Activated naive CD8-positive, alpha-beta T cell treated with anti-CD3 and anti-CD28 coated beads, Interleukin-2, amount 50 U/mL, for 24 hours (primary cell): ENCODE measurements around the gene CCDC24.
A peak's percentile ranks its signal among the peaks of the same experiment; 100 is the strongest.

Experiments used
- ATAC-seq: fragments of 150-1000 bp; cut with Tn5 transposase; one replicate; pipeline ENCODE4 v1.10.0; 2021
- DNase-seq: peaks from one replicate; pipeline ENCODE4 v3.0.0; 2021
- H3K27ac Mint-ChIP-seq: one replicate; pipeline ENCODE4 v1.8.0; 2021; ENCODE audit warnings: mild to moderate bottlenecking, mixed read lengths
- H3K27me3 Mint-ChIP-seq: one replicate; pipeline ENCODE4 v1.8.0; 2021; ENCODE audit warnings: mixed read lengths
- H3K36me3 Mint-ChIP-seq: one replicate; pipeline ENCODE4 v1.8.0; 2021; ENCODE audit warnings: low read depth, mixed read lengths
- H3K4me1 Mint-ChIP-seq: one replicate; pipeline ENCODE4 v1.8.0; 2021; ENCODE audit warnings: mixed read lengths
- H3K4me3 Mint-ChIP-seq: one replicate; pipeline ENCODE4 v1.8.0; 2021; ENCODE audit warnings: mild to moderate bottlenecking, moderate library complexity, mixed read lengths
- H3K9me3 Mint-ChIP-seq: one replicate; pipeline ENCODE4 v1.8.0; 2021; ENCODE audit warnings: mixed read lengths

The CCDC24 gene

GRCh38 chr1:44015206-44015605 lies 23.8 kb downstream of the CCDC24 start:
- Mint-ChIP-seq H3K9me3 (no peaks in the 10 kb centered on the region), H3K27me3 (no peaks in the 10 kb centered on the region), H3K36me3 (no peaks in the 10 kb centered on the region), H3K27ac (no peak overlapping the region), H3K4me1 (peaks cover 11% of the 10 kb centered on the region), H3K4me3 (no peak overlapping the region)
- DNase-seq = no peak
- ATAC-seq = no peak

- H3K27ac Mint-ChIP-seq = no peak overlapping the region
- no peaks in the 10 kb centered on the region for H3K36me3 Mint-ChIP-seq
- H3K4me3 Mint-ChIP-seq = no peak overlapping the region
- H3K4me1 Mint-ChIP-seq = peaks cover 11% of the 10 kb centered on the region
- ATAC-seq (peak; percentile 22), DNase-seq (no peak)
- H3K27me3 Mint-ChIP-seq = no peaks in the 10 kb centered on the region
- no peaks in the 10 kb centered on the region for H3K9me3 Mint-ChIP-seq
Observed at GRCh38 chr1:44016041-44016889, 24.9 kb downstream of the CCDC24 start.

- Mint-ChIP-seq H3K27me3 (no peaks in the 10 kb centered on the region), H3K4me3 (no peak overlapping the region), H3K27ac (no peak overlapping the region), H3K36me3 (peaks cover 3% of the 10 kb centered on the region), H3K9me3 (no peaks in the 10 kb centered on the region), H3K4me1 (peaks cover 11% of the 10 kb centered on the region)
- no peak for ATAC-seq
- no peak for DNase-seq
Observed at GRCh38 chr1:44016890-44017400, 25.5 kb downstream of the CCDC24 start.

GRCh38 chr1:44019466-44019948 lies 28.1 kb downstream of the CCDC24 start:
- H3K4me1 Mint-ChIP-seq = no peaks in the 10 kb centered on the region
- ATAC-seq = no peak
- peaks cover 7% of the 10 kb centered on the region for H3K36me3 Mint-ChIP-seq
- no peaks in the 10 kb centered on the region for H3K27me3 Mint-ChIP-seq
- no peaks in the 10 kb centered on the region for H3K9me3 Mint-ChIP-seq
- DNase-seq = no peak
- H3K4me3 Mint-ChIP-seq = no peak overlapping the region
- no peak overlapping the region for H3K27ac Mint-ChIP-seq

- no peak for ATAC-seq
- H3K9me3 Mint-ChIP-seq = no peaks in the 10 kb centered on the region
- no peak overlapping the region for H3K27ac Mint-ChIP-seq
- no peaks in the 10 kb centered on the region for H3K27me3 Mint-ChIP-seq
- peaks cover 9% of the 10 kb centered on the region for H3K36me3 Mint-ChIP-seq
- no peaks in the 10 kb centered on the region for H3K4me1 Mint-ChIP-seq
- DNase-seq = no peak
- H3K4me3 Mint-ChIP-seq = no peak overlapping the region
Observed at GRCh38 chr1:44020464-44020863, 29.1 kb downstream of the CCDC24 start.

- DNase-seq = no peak
- peaks cover 9% of the 10 kb centered on the region for H3K36me3 Mint-ChIP-seq
- H3K4me1 Mint-ChIP-seq = no peaks in the 10 kb centered on the region
- no peak overlapping the region for H3K4me3 Mint-ChIP-seq
- no peaks in the 10 kb centered on the region for H3K27me3 Mint-ChIP-seq
- no peak overlapping the region for H3K27ac Mint-ChIP-seq
- no peaks in the 10 kb centered on the region for H3K9me3 Mint-ChIP-seq
- ATAC-seq = no peak
Observed at GRCh38 chr1:44021156-44021555, 29.8 kb downstream of the CCDC24 start.

GRCh38 chr1:44021581-44022321 lies 30.4 kb downstream of the CCDC24 start:
- ATAC-seq (no peak), DNase-seq (no peak)
- Mint-ChIP-seq H3K9me3 (no peaks in the 10 kb centered on the region), H3K4me3 (no peak overlapping the region), H3K27me3 (no peaks in the 10 kb centered on the region), H3K4me1 (no peaks in the 10 kb centered on the region), H3K36me3 (peaks cover 9% of the 10 kb centered on the region), H3K27ac (no peak overlapping the region)

GRCh38 chr1:44024031-44024902 lies 32.9 kb downstream of the CCDC24 start:
- Mint-ChIP-seq H3K27ac (no peak overlapping the region), H3K9me3 (no peaks in the 10 kb centered on the region), H3K4me3 (no peak overlapping the region), H3K4me1 (peaks cover 8% of the 10 kb centered on the region), H3K36me3 (peaks cover 9% of the 10 kb centered on the region), H3K27me3 (no peaks in the 10 kb centered on the region)
- DNase-seq (no peak), ATAC-seq (no peak)

GRCh38 chr1:44024903-44025525 lies 33.6 kb downstream of the CCDC24 start:
- no peaks in the 10 kb centered on the region for H3K27me3 Mint-ChIP-seq
- H3K27ac Mint-ChIP-seq = no peak overlapping the region
- H3K4me1 Mint-ChIP-seq = peaks cover 14% of the 10 kb centered on the region
- H3K4me3 Mint-ChIP-seq = no peak overlapping the region
- H3K9me3 Mint-ChIP-seq = no peaks in the 10 kb centered on the region
- ATAC-seq = no peak
- no peak for DNase-seq
- H3K36me3 Mint-ChIP-seq = peaks cover 9% of the 10 kb centered on the region

- no peak overlapping the region for H3K4me3 Mint-ChIP-seq
- peaks cover 9% of the 10 kb centered on the region for H3K36me3 Mint-ChIP-seq
- DNase-seq (no peak), ATAC-seq (no peak)
- no peaks in the 10 kb centered on the region for H3K27me3 Mint-ChIP-seq
- peaks cover 14% of the 10 kb centered on the region for H3K4me1 Mint-ChIP-seq
- no peaks in the 10 kb centered on the region for H3K9me3 Mint-ChIP-seq
- no peak overlapping the region for H3K27ac Mint-ChIP-seq
Observed at GRCh38 chr1:44025816-44026215, 34.4 kb downstream of the CCDC24 start.

- Mint-ChIP-seq H3K4me1 (peaks cover 16% of the 10 kb centered on the region), H3K27me3 (no peaks in the 10 kb centered on the region), H3K4me3 (no peak overlapping the region), H3K27ac (no peak overlapping the region), H3K9me3 (no peaks in the 10 kb centered on the region), H3K36me3 (peaks cover 6% of the 10 kb centered on the region)
- no peak for ATAC-seq
- DNase-seq = no peak
Observed at GRCh38 chr1:44027320-44027719, 35.9 kb downstream of the CCDC24 start.

GRCh38 chr1:44029260-44029910 lies 38.0 kb downstream of the CCDC24 start:
- peak overlapping the region; percentile 88 for H3K4me3 Mint-ChIP-seq
- DNase-seq (no peak), ATAC-seq (peak; percentile 57)
- peaks cover 16% of the 10 kb centered on the region for H3K4me1 Mint-ChIP-seq
- peaks cover 2% of the 10 kb centered on the region for H3K36me3 Mint-ChIP-seq
- H3K9me3 Mint-ChIP-seq = no peaks in the 10 kb centered on the region
- H3K27ac Mint-ChIP-seq = peak overlapping the region; percentile 90
- no peaks in the 10 kb centered on the region for H3K27me3 Mint-ChIP-seq

GRCh38 chr1:44029911-44030604 lies 38.7 kb downstream of the CCDC24 start:
- H3K36me3 Mint-ChIP-seq = peaks cover under 1% of the 10 kb centered on the region
- peak overlapping the region; percentile 90 for H3K27ac Mint-ChIP-seq
- H3K4me3 Mint-ChIP-seq = peak overlapping the region; percentile 88
- ATAC-seq = peak; percentile 77
- DNase-seq = peak; percentile 89
- H3K4me1 Mint-ChIP-seq = peaks cover 16% of the 10 kb centered on the region
- no peaks in the 10 kb centered on the region for H3K27me3 Mint-ChIP-seq
- no peaks in the 10 kb centered on the region for H3K9me3 Mint-ChIP-seq
